Stimulated activated CD4-positive, alpha-beta T cell treated with anti-CD3 and anti-CD28 coated beads, Interleukin-12 subunit alpha, Interleukin-12 subunit beta, amount 100 ng/mL, for 4 hours (primary cell): ENCODE measurements around the gene SYNE3.

Experiments used
- DNase-seq: peaks from one replicate; pipeline ENCODE4 v3.0.0-alpha.2; 2020

SYNE3 gene

GRCh38 chr14:95503365-95504134 lies 12.9 kb downstream of the SYNE3 start:
- DNase-seq, result no peak

GRCh38 chr14:95502381-95502950 lies 14.0 kb downstream of the SYNE3 start:
- no peak for DNase-seq

GRCh38 chr14:95500772-95501401 lies 15.6 kb downstream of the SYNE3 start:
- DNase-seq, result no peak

GRCh38 chr14:95500201-95500681 lies 16.2 kb downstream of the SYNE3 start:
- DNase-seq, result no peak

GRCh38 chr14:95499354-95499750 lies 17.1 kb downstream of the SYNE3 start:
- no peak for DNase-seq

- no peak for DNase-seq
Measured at GRCh38 chr14:95498622-95499353, 17.7 kb downstream of the SYNE3 start.

- DNase-seq, result no peak
Measured at GRCh38 chr14:95497561-95498011, 18.9 kb downstream of the SYNE3 start.

GRCh38 chr14:95496690-95497259 lies 19.7 kb downstream of the SYNE3 start:
- no peak for DNase-seq

DNA sequence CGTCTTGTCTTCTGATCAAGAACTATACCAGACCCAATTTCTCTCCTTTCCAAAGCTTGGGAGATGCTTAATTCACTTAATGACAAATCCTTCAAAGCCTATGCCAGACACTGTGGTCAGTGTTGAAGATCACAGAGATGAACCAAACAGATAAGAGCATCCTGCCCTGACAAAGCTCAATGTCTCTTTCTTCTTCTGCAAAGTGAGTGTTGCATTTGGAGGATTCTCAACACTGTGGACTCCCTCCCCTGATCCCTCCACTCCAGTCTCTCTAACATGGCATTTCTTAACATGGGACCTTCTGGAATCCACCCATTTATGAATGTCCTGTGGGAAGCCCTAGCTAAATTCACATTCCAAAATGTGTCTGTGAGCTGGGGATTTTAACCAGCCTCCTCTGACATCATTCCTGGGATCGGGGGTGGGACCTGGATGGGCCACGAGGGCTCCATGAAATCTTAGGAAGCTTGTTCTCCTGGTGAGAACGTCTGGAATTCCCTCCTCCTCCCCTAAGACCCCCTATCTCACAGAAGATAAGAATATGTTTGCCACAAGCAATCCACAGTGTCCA lies 20.3 kb downstream of the SYNE3 start:
- DNase-seq, result no peak

DNA sequence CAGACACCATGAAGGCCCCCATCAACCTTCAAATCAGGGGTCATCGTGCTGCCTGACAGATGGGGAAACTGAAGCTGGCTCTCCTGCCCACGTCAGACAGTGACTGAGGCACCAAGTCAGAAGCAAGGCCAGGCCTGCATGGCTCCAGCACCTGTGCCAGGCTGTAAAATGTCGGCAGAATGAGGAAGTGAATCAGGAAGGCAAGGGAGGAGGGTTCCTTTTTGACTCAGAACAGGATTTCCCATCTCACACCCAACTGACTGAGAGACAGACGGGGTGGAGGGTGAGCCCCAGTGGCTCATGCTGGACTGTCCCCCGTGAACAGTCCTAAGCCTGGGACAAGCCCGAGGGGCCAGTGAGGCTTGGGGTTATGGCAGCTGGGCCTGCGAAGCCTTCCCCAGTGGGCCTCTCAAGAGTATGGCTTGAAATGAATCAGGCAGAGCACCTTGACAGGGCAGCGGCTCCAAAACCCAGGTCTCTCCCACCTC lies 20.9 kb downstream of the SYNE3 start:
- no peak for DNase-seq

DNA sequence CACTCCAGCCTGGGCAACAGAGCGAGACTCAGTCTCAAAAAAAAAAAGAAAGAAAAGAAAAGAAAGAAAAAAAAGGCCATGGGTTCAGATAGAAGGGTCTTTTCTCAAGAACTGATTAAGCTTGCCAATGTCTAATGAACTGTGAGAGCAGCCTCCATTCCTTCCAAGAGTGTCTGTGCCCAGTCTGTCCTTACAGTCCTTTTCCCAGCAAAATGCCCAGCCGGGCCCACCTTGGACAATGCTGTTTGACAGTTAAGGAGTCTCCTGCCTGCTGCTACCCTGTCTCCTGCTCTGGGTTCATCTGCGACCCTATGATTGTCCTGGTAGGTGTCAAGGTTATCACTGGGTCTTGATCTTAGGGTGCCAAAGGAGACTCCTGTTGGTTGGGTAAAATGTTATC lies 21.4 kb downstream of the SYNE3 start:
- no peak for DNase-seq

GRCh38 chr14:95494456-95494855 lies 22.0 kb downstream of the SYNE3 start:
- DNase-seq, result no peak

DNA sequence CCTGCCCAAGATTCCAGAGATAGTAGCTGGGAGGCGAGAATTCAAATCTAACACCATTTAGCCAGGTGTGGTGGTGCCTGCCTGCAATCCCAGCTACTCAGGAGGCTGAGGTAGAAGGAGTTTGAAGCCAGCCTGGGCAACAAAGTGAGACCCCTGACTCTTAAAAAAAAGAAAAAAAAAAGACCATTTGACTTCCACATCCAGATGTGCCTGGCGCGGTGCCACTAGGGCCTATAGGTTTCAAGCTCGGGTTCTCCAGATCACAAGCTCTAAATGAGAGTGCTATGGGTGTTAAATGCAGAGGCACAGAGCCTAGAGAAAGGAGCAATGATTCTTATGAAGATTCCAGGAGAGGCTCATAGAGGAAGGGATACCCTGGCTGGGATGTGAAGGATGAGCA lies 22.5 kb downstream of the SYNE3 start:
- no peak for DNase-seq

- no peak for DNase-seq
Measured at GRCh38 chr14:95493503-95493902, 22.9 kb downstream of the SYNE3 start.

- DNase-seq, result no peak
Measured at GRCh38 chr14:95491936-95492608, 24.4 kb downstream of the SYNE3 start.

DNA sequence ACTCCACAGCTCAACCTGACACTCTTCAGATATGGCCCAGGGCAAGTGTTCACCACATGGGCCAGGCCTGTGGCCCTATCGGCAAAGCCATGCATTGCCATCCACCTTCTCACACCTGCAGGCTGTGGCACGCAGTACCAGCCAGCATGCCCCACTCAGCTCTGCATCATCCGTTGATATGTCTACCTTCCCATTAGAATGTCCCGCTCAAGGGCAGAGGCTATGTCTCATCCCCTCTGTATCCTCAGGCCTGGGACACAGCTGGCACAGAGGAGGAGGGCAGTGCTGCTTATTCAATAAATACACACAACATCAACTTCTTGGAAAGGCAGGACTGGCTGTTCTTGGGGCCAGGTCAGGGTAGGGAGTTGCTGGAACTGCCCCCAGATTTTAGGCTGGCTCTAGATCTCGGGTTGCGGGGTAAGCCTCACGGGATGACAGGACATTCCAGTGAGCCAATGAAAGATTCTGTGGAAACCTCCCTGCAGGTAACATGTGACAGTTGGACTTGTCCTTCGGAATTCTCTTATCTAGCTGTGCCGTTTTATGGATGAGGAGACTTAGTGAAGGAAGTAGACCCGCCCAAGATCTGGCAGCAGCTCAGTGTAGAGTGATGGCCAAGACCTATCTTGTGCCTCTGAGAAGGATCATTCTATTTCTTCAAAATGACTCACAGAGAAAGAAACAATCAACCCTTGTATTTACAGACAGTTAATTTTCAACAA lies 25.6 kb downstream of the SYNE3 start:
- DNase-seq, result no peak

- DNase-seq, result no peak
Measured at GRCh38 chr14:95490138-95490509, 26.3 kb downstream of the SYNE3 start.

DNA sequence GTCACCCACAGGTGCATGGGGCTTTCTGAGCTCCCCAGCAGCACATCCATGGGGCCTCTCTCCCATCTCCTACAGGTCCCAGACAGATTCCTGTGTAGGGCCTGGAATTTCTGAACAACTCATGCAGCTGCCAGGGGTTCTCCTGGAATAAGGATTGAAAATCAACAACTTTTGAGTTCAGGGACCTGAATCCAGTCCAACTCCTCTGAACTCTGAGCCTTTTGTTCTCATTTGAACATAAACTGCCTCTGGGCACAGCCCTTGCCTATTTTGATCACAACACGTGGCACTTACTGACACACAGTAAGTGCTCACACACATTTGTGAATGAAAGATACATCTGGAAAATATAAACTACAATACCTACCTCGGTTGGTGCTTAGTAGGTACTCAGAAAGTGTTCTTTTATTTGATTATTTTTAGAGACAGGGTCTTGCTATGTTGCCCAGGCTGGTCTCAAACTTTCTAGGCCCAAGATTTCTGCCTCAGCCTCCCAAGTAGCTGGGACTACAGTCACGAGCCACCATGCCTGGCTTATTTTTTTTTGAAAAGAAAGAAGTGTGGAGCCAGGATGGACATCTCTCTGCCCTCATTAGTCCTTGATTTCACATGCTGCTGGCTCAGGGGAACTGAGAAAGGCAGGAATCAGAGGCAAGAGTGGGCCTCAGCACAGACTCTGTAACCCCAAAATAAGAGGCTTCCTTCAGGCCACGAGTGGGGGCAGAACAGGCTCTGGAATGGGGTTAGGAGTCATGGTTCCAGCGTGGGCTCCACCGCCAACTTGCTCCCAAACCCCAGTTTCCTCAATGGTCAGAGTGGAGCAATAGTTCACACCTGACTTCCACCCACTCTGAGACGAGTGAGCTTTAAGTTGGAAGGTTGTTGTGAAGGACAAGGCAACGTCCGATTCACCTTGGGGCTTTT lies 27.0 kb downstream of the SYNE3 start:
- DNase-seq, result no peak

- no peak for DNase-seq
Measured at GRCh38 chr14:95488376-95489213, 27.9 kb downstream of the SYNE3 start.
